GM21423 (cell line): ENCODE data around the gene JADE3.
"Not testable (repeated sequence)": the region's sequence is repeated elsewhere in the genome, so short reads cannot be mapped to it uniquely, and the experiment has no call there.

Source experiments
- ATAC-seq: cut with Tn5 transposase; IDR thresholded peaks from one replicate; pipeline ENCODE4 v1.9.1; 2021; ENCODE audit warnings: mild to moderate bottlenecking, moderate library complexity; ENCODE audit not compliant: unreplicated experiment

The JADE3 gene

DNA sequence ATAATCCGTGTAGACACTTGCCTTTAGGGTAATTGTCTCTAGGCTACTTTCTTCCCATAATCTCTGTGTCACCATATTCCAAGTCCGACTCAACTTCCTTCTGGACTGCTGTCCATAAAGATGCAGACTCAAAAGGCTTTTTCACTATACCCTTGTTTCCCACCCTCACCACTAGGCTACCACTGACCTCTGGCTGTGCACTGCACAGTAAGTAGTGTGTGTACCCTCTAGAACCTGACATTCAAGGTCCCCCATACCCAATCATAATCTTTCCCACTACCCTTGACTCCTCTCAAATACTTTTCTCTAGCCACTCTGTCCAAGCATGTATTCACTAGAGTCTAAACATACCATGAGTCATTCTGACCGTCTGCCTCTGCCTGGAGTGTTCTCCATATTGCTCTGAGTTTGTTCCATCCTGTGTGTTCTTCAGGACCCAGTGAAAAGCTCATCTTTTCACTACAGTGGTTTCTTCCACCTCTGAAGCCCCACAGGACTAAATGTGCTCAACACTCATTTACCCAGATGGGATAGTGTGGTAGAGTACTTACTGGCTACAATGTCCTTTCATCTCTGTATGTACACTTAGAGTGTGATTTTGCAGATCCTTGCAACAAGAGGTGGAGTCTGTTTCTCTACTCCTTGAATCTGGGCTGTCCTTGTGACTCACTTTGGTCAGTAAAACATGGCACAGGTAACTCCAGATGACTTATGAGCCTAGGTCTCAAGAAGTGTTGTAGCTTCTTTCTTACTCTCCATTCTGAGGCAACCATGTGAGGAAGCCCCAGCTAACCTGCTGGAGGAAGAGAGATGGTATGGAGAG, 17.4 kb downstream of the JADE3 start:
- ATAC-seq = no peak

DNA sequence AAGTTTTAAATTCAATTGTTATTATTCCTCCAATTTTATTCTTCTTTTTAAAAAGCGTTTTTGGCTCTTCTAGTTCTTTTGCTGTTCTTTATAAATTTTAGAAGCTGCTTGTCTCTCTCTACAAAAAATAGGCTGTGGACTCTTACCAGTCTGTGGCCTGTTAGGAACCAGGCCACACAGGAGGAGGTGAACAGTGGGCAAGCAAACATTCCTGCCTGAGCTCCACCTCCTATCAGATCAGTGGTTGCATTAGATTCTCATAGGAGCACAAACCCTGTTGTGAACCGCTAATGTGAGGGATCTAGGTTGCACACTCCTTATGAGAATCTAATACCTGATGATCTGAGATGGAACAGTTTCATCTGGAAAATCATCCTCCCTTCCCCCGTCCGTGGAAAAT, 23.1 kb downstream of the JADE3 start:
- no peak for ATAC-seq

DNA sequence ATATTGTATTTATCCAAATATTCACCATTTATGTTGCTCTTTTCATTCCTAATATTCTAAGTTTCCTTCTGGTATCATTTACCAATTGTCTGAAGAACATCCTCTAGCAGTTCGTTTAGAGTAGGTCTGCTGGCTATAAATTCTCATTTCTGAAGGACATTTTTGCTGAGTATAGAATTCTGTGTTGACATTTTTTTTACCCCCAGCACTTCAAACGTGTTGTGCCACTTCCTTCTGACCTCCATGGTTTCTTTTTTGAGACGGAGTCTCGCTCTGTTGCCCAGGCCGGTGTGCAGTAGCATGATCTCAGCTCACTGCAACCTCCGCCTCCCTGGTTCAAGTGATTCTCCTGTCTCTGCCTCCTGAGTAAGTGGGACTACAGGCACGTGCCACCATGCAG, 26.4 kb downstream of the JADE3 start:
- no peak for ATAC-seq

DNA sequence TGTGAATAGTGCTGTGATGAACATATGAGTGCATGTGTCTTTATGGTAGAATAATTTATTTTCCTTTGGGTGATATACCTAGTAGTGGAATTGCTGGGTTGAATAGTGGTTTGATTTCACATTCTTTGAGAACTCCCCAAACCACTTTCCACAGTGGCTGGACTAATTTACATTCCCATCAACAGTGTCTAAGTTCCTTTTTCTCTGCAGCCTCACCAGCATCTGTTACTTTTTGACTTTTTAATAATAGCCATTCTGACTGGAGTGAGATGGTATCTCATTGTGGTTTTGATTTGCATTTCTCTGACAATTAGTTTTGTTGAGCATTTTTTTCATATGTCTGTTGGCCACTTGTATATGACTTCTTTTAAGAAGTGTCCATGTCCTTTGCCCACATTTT, 29.1 kb downstream of the JADE3 start:
- ATAC-seq = no peak

DNA sequence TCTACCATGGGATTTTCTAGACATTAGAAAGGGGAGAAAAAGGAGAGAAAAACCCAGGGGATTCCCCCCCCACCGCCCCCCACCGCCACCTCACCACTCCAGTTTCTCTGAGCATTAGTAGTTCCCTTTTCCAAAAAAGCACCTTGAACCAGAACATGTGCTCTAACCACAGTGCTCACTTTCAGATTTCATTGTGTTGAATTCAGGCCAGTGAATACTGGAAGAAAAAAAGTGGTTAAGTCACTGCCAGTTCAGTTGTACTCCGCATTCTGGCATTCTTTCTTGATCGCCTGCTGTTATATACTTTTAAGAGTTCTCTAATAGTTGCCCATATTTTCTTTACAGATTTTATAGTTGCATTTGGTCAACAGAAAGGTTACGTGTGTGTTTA, 40.9 kb downstream of the JADE3 start:
- peak; percentile 64 for ATAC-seq

DNA sequence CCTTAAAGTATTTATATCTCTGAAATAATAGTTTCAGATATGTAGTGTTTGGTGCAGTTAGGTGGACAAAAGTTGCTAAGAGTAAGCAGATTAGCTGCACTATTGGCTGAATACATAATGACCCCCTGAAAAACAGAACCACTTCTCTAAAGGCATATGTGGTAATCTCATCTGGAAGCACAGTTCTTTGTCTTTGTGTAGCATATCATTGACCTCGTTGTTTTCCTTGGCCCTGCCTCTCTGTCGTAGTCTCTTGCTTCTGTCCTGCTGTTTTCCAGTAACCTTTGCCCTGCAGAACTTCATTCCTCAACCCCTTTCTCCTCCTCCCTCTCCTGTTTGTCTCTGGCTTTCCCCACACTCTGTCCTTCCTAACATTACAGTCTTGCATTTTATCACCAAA, 41.4 kb downstream of the JADE3 start:
- peak; percentile 42 for ATAC-seq

DNA sequence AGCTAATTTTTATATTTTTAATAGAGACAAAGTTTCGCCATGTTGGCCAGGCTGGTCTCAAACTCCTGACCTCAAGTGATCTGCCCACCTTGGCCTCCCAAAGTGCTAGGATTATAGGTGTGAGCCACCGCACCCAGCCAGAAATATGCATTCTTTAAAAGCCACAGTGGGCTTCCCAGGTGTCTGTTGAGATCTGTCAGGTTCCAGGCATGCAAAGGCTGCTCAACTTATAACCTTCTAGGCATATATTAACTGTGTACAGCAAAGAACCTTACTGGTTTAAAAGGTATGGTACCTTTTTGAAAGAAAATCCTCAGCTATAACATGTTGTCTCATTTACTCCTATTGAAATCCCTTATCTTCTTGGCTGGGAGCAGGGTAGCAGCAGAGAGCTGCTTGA, 42.5 kb downstream of the JADE3 start:
- ATAC-seq = no peak

DNA sequence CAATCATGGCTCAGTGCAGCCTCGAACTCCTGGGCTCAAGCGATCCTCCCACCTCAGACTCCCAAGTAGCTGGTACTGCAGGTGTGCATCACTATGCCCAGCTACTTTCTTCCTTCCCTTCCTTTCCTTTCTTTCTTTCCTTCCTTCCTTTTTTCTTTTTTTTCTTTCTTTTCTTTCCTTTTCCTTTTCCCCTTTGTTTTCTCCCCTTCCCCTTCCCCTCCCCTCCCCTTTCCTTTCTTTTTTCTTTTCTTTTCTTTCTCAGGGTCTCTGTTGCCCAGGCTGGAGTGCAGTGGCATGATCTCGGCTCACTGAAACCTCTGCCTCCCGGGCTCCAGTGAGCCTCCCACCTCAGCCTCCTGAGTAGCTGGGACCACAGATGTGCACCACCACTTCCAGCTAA, 44.4 kb downstream of the JADE3 start:
- ATAC-seq = not testable (repeated sequence)

DNA sequence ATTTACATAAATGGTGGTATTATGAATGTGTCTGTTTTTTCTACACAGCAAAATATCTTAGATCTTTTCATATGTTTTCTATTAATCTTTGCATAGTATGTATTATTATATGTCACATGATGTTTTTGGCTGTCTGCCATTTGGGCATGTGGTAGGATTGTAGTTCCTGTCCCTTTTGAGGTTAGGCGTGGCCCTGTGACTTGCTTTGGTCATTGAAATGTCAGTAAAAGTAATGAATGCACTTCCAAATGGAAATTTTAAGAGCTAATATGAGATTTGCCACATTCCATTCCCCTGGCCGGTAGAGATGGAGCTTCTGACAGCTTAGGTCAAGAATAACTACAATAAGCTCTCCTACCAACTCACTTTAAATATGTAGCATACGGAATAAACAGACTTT, 45.1 kb downstream of the JADE3 start:
- no peak for ATAC-seq

DNA sequence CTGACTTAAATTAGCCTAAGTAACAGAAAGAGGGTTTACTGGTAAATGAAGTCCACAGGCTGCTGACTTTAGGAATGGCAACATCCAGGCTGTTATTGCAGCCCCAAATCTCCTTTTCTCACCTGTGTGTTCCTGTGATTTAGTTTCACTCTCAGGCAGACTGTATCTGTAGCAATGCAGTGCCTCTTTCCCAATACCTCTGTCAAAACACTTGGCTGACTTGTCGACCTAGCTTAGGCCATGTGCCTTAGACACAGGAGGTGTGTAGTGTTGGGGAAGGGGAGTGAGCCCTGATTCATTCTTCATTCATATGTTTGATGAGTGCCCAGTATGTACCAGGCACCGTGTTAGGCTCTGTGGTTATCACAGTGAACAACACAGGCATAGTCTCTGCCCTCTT, 46.9 kb downstream of the JADE3 start:
- no peak for ATAC-seq

DNA sequence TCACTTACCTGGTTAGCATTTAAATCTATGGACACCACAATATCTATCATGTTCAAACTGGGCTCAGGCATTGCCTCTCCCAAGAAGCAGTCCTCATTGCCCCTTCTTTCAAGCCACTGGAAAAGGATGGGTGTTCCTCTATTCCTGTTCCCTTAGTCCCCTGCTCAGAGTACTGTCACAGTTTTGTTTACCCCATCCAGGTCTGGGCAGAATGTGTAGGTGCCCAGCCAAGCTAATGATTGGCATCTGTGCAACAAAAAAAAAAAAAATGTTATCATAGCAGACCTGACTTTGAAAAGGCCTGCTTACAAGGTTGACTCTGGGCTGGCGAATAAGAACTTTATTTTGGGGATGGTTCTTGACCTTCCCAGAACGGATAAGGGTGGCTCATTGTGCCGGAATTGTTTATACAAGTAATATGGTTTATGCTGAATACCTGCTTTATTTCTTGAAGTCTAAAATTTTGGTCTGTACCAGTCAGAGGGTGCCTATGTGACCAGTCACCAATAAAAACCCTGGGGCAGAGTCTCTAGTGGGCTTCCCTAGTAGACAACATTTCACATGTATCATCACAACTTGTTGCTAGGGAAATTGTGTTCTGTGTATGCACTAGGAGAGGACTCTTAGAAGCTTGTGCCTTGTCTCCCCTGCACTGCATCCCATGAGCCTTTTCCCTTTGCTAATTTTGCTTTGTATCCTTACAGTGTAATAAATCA, 47.9 kb downstream of the JADE3 start:
- ATAC-seq = no peak

DNA sequence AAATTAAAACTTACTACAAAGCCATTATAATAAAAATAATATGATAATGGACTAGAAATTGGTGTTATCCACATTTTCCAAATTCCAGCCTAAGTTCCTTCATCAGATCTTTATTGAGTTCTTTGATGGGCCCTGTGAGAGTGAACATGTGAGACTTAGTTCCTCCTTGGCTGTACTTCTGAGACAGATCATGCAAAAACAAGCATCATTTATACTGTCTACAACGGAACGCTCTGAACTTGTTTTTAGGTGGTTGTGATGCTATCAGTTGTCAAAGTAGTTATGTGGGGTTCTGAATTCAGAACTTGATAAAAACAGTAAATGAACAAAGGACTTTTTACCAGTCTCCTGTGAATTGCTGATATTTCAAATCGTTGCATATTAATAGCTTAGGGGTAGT, 48.9 kb downstream of the JADE3 start:
- ATAC-seq = no peak

DNA sequence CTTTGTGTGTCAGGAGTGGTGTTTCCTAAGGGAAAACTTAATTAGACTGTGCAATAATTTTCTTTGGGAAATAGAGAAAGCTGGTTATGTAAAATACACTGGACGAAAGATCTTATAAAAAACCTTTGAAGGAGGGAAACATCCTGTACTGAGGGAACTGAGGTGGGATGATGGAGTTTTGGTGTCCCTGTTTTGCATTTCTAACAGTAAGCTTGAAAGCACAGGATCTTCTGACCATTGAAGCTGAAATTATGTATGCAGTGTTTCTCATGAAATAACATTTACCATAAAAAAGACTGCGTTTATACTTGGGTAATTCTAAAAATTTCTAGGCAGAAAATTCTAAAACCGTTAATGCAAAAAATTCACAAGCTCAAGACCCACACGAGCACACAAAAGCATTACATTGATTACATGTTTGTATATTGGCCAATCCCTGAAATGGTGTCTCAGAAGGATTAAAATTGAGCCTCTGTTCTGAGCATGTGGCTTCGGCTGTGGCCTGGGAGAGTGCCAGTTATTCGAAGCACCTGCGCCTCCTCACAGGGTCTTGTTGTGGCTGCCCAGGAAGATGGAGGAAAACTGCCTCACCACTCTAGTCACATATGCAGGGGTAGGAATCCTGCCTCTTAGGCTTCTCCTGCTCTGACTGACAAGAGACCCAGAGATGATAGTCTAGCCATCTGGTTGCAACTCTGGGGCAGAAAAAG, 49.5 kb downstream of the JADE3 start:
- ATAC-seq = no peak

DNA sequence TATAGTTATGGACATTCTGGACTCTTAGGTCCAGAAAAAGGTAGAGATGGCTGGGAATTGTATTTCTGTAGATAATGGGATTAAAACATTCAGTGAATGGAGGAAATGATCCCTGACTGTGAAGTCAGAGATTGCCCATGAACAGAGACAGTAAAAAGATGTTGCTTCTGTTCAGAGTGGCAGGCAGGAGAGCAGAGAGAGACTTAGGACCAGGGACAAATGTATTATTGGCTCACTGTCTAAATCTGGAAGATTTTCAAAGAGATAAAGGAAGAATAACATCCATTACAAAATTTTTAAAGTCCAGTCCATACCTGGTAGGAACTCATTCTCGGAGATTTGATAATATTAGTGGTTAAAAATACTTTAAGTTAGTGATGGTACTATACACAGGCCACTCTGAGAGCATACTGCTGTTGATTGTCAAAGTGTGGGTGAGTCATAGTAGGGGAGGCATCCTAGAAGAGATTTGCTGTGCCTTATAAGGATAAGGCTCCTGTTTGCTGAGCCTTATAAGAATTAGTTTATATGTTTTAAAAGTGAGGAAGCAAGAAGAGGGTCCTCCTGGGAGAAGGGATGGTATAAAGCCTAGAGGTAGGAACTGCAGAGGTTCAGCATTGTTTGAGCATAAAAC, 53.0 kb downstream of the JADE3 start:
- no peak for ATAC-seq

DNA sequence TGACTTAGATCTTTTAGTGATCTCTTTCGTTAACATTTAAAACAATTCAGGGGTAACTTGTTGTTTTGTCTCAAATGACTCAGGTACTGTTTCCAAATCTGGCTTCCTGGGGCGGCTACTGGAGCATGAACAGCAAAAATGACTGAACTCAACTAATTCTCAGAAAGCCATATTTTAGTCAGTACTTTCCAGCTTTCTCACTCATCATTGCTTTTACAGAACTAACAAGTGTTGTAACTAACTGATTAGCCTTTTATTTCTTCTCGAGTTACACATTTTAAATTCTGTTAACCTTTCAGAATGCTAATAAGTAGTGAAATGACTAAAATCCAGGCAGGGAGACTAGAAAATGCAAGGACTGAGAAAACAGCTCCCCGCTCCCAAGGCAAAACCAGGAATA, 55.3 kb downstream of the JADE3 start:
- ATAC-seq = peak; percentile 62

DNA sequence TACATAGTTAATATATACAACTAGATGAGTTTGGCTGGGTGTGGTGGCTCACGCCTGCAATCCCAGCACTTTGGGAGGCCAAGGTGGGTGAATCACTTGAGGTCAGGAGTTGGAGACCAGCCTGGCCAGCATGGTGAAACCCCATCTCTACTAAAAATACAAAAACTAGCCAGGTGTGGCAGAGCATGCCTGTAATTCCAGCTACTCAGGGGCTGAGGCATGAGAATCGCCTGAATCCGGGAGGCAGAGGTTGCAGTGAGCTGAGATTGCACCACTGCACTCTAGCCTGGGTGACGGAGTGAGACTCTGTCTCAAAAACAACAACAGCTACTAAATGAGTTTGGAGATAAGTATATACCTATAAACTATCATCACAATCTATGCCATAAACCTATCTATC, 64.8 kb downstream of the JADE3 start:
- ATAC-seq = not testable (repeated sequence)

DNA sequence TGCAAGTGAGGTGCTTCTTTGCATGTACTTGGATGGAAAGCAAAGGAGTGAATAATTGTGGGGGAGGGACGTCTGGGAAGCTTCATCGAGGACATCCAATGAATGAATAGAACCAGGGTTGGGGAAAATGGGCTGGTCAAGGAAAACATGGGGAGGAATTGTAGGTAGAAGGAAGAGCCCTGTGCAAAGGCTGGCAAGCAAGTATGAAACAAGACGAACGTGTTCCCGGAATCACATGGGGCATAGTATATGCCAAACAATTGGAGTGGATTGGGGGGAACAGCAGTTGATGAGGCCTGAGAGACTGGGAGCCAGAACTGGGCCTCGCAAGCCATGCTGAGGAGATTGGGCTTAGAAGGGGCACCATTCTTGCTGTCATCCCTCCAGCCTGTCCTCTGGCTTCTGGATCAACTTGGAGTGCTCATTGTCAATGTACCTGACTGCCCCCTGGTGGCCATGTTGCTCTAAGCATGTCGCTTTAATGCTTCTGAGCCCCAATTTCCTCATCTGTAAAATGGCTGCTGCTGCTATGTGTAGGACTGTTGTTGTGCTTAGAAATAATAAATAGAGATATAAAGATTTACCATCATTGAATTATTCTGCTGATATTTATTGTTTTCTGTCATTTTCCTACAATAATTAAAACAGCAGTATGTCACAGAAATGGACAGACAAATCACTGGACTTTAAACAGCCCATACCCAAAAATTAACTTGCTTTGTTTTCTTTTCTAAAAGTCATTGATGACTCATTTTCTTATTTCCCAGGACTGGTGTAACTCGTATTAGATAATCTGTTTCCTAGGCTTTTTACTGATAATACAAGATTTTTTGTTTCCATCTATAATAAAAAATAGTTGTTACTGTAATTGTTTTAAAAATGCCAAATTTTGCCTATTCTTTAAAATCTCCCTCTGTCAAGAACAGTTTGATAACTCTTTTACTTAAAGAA, 66.4 kb downstream of the JADE3 start:
- no peak for ATAC-seq

DNA sequence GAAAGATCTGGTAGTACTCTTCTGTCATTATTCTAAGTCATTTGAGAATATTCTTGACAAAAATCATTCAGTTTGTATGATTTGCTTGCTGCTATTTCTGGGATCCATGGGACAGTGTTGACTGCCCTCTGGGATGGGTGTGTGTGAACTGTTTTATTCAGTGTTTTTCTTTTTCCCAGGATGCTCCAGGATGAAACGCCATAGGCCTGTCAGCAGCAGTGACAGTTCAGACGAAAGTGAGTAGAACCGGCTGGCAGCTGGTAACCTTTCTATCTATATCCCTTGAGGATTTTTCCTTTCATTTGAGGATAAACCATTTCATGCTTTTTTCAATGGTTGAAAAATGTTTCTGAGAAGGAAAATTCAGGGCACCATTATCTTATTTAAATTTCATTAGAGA, 72.5 kb downstream of the JADE3 start:
- ATAC-seq = no peak

DNA sequence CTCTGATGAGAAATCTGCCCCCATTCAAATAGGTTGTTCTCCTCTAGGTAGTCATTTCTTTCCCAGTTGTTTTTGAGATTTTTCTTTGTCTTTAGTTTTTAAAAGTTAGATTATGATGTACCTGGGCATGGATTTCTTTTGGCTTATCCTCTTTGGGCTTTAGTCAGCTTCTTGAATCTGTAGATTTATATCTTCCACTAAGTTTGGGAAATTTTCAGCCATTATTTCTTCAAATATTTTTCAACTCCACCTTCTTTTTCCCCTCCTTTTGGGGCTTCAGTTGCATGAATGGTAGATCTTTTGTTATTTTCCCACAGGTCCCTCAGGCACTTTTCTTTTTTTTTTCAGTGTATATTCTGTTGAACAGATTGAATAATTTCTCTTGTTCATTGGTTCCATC, 77.3 kb downstream of the JADE3 start:
- no peak for ATAC-seq

DNA sequence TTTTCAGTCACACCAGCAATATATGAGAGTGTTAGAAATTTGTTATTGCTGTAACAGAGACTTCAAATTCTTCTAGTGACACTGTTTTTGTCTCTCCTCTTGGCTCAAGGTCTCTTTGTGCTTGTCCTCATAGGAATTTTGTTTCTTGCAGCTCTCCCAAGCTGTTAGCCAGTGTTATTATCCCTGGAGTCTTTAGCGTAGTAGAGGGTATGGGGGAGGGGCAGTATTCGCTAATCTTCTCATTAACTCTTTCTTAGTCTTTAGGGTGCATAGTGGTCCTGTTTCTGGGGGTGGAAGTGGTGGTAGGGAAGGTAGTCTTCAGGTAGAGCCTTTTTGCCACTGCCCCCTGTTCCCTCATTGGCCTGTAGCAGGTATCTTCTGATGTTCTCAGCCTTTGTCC, 79.4 kb downstream of the JADE3 start:
- no peak for ATAC-seq
